Lung (tissue), 12 donors: ENCODE results near the gene ZBTB42. TPM values are rescaled to one million over a fixed set of nuclear protein-coding genes. Genes with fewer than 3 reads are reported as not detected.

ENCODE experiments used
- ATAC-seq: fragments of 200-7000 bp; cut with Tn5 transposase; one replicate; pipeline ENCODE4 v1.9.1; 2020; ENCODE audit warnings: moderate number of reproducible peaks; ENCODE audit not compliant: insufficient read depth, low FRiP score
- DNase-seq, 3 donors: peaks; one replicate each; pipeline ENCODE4 v3.0.0-alpha.2; 2013 to 2017
- H3K27ac ChIP-seq, 2 donors: one replicate each; pipeline ENCODE4 v1.5.1; 2013; ENCODE audit warnings: mild to moderate bottlenecking in 2 of 2, moderate library complexity in 2 of 2, control low read depth in 1 of 2, inconsistent platforms in 1 of 2, low read depth in 1 of 2, low read length in 1 of 2
- H3K27me3 ChIP-seq, 3 donors: one replicate each; pipeline ENCODE4 v1.5.1; 2013; ENCODE audit warnings: low read length in 2 of 3; ENCODE audit not compliant: control insufficient read depth in 3 of 3, insufficient read depth in 3 of 3
- H3K36me3 ChIP-seq, 4 donors: one replicate each; pipeline ENCODE4 v1.5.1; 2013; ENCODE audit warnings: low read length in 4 of 4, mild to moderate bottlenecking in 1 of 4, moderate library complexity in 1 of 4; ENCODE audit not compliant: control insufficient read depth in 4 of 4, insufficient read depth in 4 of 4
- H3K4me1 ChIP-seq, 5 donors: one replicate each; pipeline ENCODE4 v1.5.1; 2013; ENCODE audit warnings: low read length in 5 of 5, mild to moderate bottlenecking in 2 of 5, moderate library complexity in 1 of 5; ENCODE audit not compliant: control insufficient read depth in 5 of 5, insufficient read depth in 5 of 5
- H3K4me3 ChIP-seq: one replicate; pipeline ENCODE4 v1.5.1; 2013; ENCODE audit warnings: mild to moderate bottlenecking, control low read depth, moderate library complexity
- H3K9ac ChIP-seq, 2 donors: one replicate each; pipeline ENCODE4 v1.5.1; 2013; ENCODE audit warnings: low read length in 2 of 2, control low read depth in 1 of 2; ENCODE audit not compliant: insufficient read depth in 1 of 2
- H3K9me3 ChIP-seq, 4 donors: one replicate each; pipeline ENCODE4 v1.5.1; 2013; ENCODE audit warnings: low read length in 3 of 4, mild to moderate bottlenecking in 1 of 4, moderate library complexity in 1 of 4; ENCODE audit not compliant: control insufficient read depth in 4 of 4, insufficient read depth in 3 of 4
- WGBS, 2 donors: extraction: QIAGEN DNeasy Blood & Tissue Kit; methylation state at CpG; one replicate each; pipeline ENCODE4 v1.1.7; 2013; 5-methylcytosine and 5-hydroxymethylcytosine counted together
- polyA plus RNA-seq, 2 donors: library from polyadenylated mRNA; stranded (reverse); fragments of 200-250 nt; gene quantifications; one replicate each; pipeline ENCODE4 v1.2.1, GENCODE V29; 2013
- total RNA-seq, 2 donors: library from RNA; depleted of rRNA in 1 of 2; stranded (reverse); fragments of >200 nt in 1 of 2; gene quantifications; one replicate each; pipeline ENCODE4 v1.2.1, GENCODE V29; 2014 to 2021
- TF ChIP-seq, protein P1 (sequence below): IDR thresholded peaks from 2 replicates; pipeline ENCODE4 v1.5.1; 2012; ENCODE audit warnings: mild to moderate bottlenecking; ENCODE audit errors: control extremely low read depth, extremely low read depth
- donor health status: control.
- donor health status: control.
- donor health status: Bipolar disorder and iron deficiency.
- donor health status: healthy.
- donor health status: DM: yes; HTN: yes; CAD: no.

ZBTB42 gene
- total and polyA plus RNA-seq, 4 donors: 10.2 to 18.6 (median 11.7) TPM

DNA sequence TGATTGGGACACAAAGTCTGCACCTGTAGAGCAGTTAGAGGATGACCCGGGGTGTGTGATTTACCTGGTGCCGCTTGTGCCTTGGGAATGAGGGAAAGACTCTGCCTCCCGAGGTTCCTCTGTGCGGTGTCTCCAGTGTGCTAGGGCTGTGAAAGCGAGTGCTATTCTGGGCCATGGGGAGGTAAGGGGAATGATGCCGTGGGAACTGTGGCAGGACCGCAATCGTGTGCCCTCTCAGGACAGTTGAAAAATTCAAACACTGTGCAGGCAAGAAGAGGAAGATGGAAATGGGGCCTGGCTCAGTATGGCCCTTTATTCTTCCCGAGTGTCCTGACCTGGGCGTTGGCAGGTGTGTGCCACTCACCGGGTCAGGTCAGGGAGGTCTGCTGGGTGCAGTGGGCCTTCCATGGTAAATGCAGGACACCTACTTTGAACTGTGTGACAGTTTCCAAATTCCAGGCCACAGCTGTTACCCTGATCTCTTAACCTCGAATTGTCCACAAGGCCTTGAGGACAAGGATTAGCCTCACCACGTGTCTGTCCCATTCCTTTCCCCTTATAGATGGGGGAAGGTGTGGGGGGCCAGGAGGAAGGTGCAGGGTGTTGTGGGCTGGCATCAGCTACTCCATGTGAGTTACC is 46.6 kb upstream of the ZBTB42 start:
- WGBS, 2 donors: 57 to 59% methylated on average over 13 of the region's 13 CpGs
- peak overlapping the region; percentile 14 to 86 for H3K9ac ChIP-seq
- H3K27ac ChIP-seq: peak overlapping the region in 1 of 2 donors; percentile 97

DNA sequence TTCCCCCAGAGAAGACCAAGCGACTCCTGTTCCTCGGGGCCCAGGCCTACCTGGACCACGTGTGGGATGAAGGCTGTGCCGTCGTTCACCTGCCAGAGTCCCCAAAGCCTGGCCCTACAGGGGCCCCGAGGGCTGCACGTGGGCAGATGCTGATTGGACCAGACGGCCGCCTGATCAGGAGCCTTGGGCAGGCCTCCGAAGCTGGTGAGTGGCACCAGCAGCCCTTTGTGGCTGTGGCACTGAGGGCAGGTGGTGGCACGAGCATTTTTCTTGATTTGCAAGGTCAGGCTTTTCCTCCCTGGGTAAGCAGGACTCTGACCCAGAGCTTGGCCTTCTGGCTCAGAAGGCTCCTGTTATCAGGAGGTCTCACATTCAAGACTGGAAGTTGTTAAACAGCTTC is 45.3 kb upstream of the ZBTB42 start:
- peaks cover 0 to 47% (median 27%) of the 10 kb centered on the region in 4 donors for H3K36me3 ChIP-seq
- H3K27me3 ChIP-seq: no peaks in the 10 kb centered on the region
- DNase-seq: no peak
- 84 to 88% methylated on average over 11 of the region's 11 CpGs for WGBS, 2 donors
- H3K9ac ChIP-seq: no peak overlapping the region
- TF ChIP-seq, protein P1, sequence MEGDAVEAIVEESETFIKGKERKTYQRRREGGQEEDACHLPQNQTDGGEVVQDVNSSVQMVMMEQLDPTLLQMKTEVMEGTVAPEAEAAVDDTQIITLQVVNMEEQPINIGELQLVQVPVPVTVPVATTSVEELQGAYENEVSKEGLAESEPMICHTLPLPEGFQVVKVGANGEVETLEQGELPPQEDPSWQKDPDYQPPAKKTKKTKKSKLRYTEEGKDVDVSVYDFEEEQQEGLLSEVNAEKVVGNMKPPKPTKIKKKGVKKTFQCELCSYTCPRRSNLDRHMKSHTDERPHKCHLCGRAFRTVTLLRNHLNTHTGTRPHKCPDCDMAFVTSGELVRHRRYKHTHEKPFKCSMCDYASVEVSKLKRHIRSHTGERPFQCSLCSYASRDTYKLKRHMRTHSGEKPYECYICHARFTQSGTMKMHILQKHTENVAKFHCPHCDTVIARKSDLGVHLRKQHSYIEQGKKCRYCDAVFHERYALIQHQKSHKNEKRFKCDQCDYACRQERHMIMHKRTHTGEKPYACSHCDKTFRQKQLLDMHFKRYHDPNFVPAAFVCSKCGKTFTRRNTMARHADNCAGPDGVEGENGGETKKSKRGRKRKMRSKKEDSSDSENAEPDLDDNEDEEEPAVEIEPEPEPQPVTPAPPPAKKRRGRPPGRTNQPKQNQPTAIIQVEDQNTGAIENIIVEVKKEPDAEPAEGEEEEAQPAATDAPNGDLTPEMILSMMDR: no peak
- H3K4me3 ChIP-seq: no peak overlapping the region
- H3K27ac ChIP-seq: no peak overlapping the region
- H3K4me1 ChIP-seq: peaks cover 0 to 21% (median 9%) of the 10 kb centered on the region in 5 donors
- no peak for ATAC-seq
- no peaks in the 10 kb centered on the region for H3K9me3 ChIP-seq

More for the DNA sequence above, 46.6 kb upstream of the ZBTB42 start:
- H3K4me3 ChIP-seq: no peak overlapping the region
- DNase-seq (no peak), ATAC-seq (no peak)
- H3K36me3 ChIP-seq: peaks cover 0 to 38% (median 24%) of the 10 kb centered on the region in 4 donors
- H3K4me1 ChIP-seq: peaks cover 0 to 25% (median 9%) of the 10 kb centered on the region in 5 donors
- no peaks in the 10 kb centered on the region for H3K9me3 ChIP-seq
- H3K27me3 ChIP-seq: no peaks in the 10 kb centered on the region
- TF ChIP-seq, protein P1: no peak

DNA sequence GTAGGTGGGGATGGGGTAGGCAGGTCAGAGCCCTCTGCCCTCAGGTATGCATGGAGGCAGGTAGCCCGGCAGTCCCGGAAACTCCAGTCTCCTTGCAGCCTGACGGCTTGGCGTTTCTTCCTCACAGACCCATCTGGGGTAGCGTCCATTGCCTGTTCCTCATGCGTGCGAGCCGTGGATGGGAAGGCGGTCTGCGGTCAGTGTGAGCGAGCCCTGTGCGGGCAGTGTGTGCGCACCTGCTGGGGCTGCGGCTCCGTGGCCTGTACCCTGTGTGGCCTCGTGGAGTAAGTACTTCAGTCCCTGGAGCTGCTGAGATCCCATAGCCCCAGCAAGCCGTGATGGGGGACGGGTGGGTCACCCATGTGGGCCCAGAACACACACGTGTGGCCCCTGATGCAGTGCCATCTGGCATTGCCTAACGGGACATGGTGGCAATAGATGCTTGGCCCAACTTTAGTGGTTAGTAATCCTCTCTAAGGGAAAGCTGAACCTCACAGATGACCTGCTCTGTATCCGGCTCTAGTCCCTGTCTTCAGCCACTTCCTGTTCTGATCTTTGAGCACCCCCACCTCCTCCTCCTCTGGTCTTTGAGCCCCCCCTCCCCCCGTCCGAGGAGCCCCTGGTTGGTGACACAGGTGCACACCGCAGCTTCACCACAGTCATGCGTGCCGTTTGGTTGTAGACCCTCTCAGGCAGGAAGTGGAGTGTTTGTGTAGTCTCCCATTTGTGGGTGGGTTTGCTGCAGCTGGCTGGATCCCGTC is 44.2 kb upstream of the ZBTB42 start:
- peaks cover 0 to 50% (median 31%) of the 10 kb centered on the region in 4 donors for H3K36me3 ChIP-seq
- peaks cover 0 to 21% (median 9%) of the 10 kb centered on the region in 5 donors for H3K4me1 ChIP-seq
- no peak overlapping the region for H3K4me3 ChIP-seq
- DNase-seq (no peak), ATAC-seq (no peak)
- H3K9me3 ChIP-seq: no peaks in the 10 kb centered on the region
- 82 to 83% methylated on average over 27 of the region's 27 CpGs for WGBS, 2 donors
- TF ChIP-seq, protein P1: no peak
- H3K27me3 ChIP-seq: no peaks in the 10 kb centered on the region
- no peak overlapping the region for H3K9ac ChIP-seq
- no peak overlapping the region for H3K27ac ChIP-seq
